Dermis microvascular lymphatic vessel endothelial cell (primary cell): ENCODE measurements around the gene SLX4IP. TPM values are rescaled to one million over a fixed set of nuclear protein-coding genes. Genes with fewer than 3 reads are reported as not detected.

Source experiments
- DNase-seq, 2 donors: peaks; one replicate each; pipeline versions ENCODE4 v3.0.0 to v3.0.0-alpha.2; 2010; ENCODE audit warnings: low read depth in 2 of 2
- total RNA-seq: library from RNA; depleted of rRNA; stranded (reverse); fragments of >200 nt; gene quantifications from 2 replicates; pipeline ENCODE4 v1.2.1, GENCODE V29; 2014

Gene SLX4IP
- total RNA-seq, 1 donor from 2014 or later, result 2.6 TPM

DNA sequence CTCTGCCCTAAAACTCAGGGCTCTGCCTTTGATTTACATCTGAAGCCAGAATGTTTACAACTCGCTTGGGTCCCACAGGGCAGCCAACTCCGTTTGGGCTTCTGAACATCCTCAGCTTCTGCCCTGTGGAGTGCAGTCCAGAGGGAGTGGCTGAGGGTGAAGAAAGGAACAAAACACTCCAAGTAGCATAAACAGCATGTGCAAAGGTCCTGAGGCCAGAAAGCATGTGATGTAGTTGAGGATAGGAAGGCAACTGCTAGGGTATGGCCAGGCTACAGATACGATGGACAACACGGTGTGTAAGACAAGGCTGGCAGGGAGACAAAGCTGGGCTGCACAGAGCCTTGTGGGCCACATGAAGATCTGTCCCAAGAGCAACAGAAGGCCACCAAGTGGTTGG is 226.2 kb downstream of the SLX4IP start:
- DNase-seq, result no peak

DNA sequence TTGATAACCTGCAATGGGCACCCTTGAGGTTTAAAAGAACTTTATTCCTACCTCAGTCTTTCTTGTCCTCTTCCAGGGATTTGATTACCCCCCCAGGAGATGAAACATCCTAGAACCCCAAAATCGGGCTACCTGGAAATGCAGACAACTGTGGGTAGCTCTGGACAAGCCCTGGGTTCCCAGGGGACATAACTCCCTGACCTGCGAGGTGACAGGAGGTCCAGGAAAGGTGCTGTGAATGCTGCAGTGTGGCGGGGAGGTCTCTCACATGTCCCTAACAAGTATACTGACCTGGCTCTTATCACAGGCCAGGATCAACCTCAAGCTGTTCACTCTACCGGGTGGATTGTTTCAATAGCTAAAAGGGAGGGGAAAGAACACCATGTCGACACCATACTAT is 227.0 kb downstream of the SLX4IP start:
- no peak for DNase-seq

DNA sequence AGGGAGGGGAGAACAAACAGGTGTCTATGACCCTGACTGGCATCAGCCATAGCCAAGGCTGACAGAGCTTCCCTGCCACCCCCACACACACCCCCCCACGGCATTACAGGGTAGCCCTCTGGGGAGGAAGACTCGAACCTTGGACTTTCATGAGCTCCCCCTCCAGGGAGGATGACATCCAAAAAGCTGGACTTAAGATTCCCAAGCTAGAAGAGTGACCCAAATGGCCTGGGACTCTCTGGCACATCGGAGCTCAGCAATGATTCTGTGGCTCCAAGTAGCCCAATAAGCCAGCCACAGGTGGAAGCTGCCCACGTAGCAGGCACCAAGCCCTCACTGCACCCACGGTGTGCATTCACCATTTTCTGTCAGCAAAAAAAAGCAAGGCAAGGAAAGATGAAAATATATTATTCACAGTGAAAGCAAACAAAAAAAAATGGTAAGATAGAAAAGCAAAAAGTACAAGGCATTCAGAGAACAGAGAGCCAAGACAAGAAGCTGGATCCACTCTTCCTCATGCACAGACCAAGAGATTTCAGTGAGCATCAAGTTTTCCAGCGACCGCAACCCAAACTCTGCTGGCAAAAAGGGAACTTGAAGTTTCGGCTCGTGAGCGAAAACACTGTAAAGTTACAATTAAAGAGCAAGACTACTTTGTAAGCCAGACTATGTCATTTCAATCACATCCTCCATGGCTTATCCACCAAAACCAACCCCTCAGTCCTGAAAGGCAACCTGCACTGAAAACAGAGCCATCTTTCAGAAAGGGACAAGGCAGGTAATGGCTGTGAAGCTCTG is 227.8 kb downstream of the SLX4IP start:
- no peak for DNase-seq

DNA sequence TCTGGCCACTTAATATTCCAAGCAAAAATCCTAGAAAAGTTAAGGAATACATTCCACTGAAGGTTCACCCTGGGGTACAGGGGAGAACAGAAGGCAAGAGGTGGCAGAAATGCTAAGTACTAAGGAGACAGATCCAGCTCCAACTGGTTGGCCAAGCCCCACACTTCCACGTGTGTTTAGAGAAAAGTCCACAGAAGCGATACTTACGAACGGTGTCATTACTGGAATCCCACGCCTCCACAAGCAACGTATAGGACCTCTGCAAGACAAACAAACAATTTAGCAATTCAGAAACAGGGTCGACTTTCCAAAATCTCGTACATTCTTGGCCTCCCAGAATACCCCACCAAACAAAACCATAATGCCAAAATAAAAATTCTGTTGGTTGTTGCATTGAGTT is 228.7 kb downstream of the SLX4IP start:
- no peak for DNase-seq

DNA sequence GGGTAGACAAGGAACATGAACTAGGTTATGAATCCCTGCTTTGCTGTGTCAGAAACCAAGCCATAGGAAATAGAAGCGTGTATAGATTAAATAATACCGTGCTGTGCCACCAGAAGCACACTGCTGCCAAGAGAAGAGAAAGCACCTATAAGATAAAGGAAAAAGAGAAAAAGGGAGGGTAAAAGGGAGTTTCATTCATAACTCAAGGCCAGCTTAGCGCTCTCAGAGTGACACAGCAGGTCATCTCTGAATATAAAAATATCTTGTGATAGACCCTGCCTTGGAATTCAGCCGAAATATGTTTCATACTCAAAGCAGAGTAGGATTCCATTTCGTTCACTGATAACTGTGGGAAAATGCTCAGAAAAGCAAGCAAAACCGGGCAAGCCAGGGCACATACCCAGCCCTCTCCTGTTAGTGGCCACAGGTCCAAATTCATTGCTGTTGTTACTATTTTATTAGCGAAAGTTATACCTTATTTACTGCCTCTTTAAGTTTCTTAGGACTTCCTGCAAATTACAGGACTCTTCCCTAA is 230.0 kb downstream of the SLX4IP start:
- peak in 1 of 2 donors; percentile 35 for DNase-seq

DNA sequence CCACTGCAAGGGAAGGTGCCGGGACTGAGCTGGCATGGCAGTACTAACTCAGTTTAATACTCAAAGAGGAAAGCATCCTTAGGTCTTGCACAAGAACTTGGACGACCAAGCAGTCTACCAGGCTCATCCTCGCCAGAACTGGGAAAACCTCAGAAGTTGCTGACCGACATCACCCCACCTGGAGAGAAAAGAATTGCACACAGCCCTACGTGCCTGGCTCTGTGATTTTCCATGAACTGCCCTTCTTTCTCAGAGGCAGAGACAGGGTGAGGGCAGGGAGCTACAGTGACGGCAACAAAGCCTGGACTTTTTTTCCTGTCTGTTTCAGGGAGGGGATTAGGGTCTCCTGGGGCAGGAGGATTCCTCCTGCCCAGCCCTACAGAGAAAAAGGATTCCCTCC is 230.7 kb downstream of the SLX4IP start:
- no peak for DNase-seq

DNA sequence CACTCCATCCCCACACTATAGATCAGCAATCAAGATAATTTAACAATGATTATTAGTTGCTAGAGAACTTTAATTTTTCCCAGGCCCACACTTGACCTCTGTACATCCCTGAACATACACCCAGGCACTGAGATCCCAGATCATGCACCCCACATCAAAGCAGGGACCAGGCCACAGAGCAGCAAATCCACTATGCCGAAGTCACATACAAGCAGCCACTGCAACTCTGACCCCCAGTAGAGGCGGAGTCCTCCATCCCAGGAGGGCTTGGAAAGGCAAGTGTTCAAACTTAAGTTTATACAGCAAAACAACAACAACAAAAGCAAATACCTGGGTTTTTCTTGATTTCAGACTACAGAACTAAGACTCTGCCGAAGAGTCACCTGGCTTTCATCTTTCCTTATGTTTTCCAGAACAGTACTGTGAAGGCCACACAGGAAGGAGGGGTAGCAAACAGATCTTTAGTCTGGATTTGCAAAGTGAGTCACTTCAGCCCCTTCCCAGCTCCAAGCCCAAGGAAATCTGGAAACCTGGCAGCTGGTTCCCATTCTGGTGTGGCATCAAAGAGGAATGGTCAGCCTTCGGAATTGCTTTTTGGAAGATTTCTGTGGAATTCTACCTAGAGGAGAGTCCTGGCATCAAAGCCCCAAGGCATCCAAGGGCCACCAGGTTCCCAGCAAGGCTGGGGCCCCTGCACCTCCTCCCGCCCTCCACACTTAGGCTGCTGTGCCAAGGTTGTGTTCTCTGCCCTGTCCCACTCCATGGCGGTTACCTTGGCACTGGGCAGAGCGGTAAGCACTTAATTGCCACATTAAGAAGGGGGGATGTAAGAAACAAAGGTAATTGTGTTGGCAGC is 231.3 kb downstream of the SLX4IP start:
- DNase-seq, result peak in 1 of 2 donors; percentile 50

DNA sequence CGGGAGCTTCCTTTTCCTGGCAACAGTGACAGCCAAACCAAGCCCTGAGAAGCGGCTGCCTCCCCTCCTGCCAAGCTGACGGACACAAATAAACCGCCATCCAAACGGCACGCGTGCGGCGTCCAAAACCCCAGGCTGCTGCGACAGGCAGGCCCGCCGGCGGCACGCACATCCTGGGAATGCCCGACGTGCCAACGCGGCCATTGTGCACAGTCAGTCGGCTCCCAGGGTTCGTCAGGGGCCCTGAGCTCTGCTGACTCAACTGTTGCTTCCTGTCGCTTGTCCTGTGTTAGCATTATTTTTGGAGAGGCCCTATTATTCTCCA is 231.9 kb downstream of the SLX4IP start:
- peak; percentile 81 to 96 for DNase-seq

DNA sequence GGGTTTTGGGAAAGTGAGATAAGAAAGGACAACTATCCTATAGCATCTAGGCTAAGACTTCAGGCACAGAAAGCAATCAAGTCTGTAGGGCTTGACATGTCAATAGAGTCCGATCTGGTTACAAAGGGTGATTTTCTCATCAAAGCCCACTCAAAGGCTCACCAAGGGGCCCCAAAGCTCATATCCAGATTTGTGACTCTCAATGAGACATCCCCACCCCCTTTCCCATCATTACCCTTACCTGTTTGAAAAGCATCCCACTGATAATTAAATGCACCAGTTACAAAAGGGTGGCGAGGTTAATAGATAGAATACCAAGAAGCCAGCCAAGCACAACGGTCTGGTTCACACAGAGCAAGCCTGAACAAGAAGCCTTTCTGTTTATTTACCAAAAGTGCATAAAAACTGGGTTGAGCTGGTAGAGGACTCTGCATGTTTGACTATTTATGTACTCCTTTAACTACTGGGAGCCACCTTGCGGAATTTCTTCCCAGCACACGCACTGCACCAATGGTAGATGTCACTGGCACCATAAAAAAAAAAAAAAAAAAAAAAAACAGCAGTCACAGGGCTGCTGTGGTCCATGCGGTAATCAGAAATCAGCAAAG is 232.6 kb downstream of the SLX4IP start:
- DNase-seq, result no peak

DNA sequence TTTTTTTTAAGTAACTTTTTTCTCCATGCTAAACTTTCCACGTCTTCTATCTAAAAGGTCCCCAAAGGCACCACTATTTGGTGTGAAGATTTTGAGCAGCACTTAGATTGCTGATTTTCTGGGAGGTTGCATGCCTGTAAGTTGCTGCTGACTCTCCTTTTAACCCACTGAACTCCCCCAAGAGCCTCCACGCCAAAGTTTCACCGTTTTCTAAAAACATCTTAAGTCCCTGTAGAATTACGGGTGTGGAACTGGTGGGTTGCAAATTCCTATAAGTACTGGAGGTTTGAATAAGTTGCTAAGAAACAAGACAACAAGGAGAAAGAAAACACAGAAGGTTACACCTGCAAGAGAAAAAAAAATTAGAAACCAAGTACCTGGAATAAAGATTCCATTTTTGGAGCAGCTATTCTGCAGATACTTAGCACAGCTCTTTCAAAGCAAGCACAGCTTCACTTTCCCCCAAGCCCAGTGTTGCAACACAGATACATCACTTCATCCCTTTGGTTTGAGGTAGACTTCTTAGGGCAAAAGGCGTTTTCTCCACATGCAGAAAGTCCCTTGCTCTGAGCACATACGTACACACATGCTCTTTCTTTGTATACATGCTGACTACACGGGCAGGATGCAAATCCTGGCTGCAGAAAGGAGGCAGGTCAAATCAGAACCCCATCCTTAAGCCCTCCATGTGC is 233.7 kb downstream of the SLX4IP start:
- DNase-seq, result no peak

DNA sequence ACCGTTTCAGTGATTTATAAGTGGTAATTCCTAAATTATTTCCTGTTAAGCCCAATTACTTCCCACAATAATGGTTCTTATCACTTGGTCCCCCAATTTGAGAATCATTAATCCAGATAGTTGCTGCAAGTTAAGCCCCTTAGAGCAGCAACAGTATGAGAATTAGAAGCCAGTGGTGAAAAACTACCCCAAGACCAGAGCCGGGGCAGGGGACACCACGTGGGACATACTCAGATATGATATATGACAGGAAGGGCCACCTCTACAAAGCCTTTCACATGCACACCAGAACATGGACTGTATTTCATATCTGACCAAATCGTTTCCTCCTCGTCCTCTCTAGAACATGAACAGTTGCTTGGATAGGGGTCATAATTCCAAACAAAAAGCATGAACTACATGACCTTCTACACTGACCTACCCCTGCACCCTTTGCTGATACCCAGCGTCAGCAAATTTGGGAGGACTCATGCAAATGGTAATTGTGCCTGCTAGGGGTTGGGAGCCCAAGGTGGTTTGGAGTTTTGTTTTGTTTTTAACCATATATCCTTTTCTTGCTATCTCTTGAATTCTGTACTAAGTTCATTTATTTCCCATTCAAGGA is 234.8 kb downstream of the SLX4IP start:
- DNase-seq, result peak in 1 of 2 donors; percentile 50

DNA sequence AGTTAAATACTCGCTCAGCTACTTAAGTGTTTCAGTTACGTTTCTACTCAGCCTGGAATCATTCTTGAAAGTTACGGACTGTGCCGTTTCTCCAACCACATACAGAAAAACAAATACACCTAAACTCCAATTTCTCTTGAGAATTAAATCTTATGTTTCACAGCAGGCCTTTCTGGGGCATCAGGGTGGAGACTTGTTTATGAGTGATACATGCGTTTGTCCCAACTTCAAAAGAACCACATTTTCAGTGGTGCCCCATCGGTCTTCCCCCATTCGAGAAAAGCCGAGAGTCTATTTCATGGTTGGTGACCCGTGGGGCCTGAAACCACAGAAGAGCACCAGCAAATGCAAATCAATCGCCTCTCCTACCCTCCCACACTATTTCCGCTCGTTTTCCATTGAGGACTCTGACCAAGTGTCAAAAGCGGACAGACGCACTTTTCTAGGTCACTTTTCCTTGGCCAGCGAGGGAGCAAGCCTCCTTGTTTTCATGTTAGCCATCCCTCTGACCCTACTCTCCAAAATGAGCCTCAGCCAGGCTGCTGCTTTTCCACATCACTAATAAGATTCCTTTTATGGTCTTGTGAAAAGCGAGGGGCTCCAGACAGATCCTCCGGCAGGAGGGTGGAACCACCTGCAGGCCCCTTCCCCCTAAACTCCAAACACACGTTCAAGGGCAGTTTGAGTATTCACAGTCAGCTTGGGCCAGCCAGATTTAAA is 235.6 kb downstream of the SLX4IP start:
- peak in 1 of 2 donors; percentile 51 for DNase-seq

DNA sequence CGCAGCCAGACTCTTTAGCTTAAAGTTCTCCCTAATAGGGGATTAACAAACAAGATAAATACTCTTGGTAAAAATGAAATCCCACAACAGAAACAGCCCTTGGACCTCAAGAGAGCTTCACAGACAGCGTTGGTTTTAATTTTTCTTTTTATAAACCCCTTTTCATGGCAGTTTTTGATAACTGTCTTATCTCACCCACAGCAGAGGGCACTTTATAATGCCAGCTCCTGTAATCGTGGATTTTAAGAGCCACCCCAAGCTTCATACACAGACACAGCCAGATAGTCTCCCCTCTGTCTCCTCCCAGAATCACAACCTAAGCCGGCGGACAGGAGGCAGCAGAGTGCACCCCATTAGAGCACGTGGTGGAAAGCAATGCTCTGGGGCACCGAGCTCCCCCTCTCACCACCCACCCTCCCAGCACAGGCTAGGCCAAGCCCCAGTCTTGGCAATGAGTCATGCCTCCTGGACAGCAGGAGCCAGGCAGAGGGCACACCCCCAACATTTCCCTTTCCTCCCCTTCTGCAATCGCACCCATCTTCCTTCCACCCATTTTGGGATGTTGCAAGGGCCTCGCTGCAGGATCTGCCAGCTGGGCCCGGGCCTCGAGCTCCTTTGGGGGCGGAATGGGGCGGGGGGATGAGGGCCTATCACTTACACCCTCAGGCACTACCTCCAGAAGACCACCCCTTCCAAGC is 236.3 kb downstream of the SLX4IP start:
- DNase-seq, result peak; percentile 54 to 92

DNA sequence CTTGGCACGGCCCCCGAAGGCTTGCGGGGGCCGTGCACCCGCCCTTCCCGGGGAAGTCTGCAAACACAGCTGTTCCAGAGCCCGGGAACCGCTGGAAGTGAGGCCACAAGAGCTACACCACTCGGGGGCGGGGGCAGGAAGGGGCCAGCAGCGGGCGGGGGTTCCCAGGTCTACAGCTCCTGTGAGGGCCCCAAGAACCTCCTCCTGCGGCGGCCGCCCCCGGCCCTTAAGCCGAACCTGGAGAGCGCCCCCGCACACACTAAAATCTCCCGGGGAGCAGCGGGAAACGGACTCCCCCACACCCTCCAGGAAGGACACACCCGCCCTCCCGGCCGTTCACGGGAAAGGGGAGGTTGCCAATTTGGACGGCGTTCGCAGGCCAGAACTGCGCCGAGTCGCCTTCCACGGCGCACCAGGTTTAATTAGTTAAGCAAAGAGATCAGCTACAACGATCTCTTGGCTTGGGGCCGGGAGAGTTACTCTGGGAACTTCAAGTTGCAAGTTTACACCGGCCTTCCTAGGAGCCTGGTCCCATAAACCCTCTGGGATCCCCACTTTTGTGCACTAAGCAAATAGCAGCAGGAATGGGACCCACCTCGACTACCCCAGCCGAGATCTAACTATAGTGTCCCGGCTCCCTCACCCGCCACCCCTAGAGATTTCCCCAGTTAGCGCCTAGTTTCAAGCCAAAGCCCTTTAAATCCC is 237.0 kb downstream of the SLX4IP start:
- peak in 1 of 2 donors; percentile 72 for DNase-seq

DNA sequence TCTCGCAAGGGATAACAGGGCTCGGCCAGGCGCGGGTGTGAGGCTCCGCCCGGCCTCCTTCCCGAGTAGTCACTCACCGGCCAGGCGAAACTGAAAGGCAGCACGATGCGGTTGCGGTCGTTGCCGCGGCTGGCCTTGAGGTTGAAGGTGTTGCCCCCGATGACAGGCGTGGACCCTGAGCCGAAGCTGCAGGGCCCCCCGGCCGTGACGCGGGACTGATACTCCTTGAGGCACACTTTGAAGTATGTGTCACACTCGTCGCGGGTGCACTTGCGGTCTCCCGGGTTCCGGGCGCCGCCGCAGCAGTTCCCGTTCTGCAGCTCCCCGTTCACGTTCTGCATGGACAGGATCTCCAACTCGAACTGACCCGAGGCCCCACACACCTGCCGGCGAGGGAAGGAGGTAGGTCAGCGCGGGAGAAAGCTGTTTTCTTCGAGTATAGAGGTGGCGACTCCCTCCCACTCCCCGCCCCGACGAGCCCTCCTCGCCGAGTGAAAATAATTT is 237.6 kb downstream of the SLX4IP start:
- DNase-seq, result peak in 1 of 2 donors; percentile 40

DNA sequence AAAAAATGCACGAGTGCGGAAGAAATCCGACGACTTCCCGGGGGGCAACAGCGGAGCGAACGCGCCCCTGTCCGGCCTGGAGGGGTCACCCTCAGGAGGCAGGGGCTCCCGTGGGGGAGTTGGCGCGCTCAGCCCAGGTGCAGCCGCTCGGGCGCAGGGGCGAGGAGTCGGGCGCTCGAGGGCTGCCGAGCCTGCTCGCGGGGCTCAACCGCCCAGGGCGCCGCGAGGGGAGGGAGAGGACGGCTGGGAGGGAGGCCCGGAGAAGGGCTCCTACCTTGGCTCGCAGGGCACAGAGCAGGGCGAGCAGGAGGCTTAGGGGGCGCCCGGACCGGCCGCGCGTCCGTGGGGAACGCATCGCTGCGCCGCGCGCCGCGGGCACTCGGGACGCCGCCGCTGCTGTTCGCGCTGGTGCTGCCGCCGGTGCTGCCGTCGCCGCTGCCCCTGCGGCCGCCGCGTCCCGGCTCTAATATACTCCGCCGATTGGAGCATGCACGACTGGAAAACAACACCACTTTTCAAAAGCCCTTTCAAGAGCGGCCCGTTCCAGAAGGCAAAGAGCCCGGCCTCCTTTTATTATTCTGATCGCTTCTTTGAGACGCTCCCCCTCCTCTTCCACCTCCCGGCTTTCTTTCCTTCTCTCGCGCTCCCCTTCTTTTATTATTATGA is 238.2 kb downstream of the SLX4IP start:
- no peak for DNase-seq

DNA sequence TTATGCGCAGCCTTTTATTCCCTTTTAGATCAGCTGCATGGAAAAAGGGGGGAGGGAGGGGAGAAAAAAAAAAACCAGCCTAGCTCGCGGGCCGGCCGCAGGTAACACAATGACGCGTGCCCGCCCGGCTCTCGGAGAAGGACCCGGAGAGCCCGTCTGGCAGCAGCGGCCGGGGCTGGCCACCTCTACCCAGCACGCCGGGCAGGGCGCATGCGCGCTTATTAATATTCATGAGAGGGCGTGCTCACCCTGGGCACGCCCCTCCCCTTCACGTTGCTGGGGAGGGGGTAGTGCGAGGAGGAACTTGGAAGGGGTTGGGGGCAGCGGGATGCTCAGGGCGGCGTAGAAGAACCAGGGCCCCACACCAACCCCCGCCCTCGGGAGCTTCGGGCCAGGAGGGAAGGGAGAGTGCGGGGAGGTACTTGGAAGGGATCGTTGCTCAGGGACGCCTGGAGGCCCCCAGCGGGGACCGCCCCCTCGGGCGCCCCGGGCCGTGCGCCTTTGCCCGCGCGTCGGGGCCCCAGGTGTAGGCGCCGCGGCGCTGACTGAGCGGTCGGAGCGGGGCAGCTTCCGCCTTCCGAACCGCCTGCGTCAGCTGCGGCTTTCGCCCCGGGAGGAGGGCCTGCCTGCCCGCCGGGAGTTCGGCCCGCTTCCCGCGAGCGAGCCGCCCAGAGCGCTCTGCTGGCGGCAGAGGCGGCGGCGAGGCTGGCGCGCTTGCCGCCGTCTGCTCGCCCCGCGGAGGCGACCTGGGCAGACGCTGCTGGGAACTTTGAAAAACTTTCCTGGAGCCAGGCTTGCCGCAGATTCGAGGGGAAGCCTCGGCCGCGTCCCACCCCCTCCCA is 239.0 kb downstream of the SLX4IP start, which contains the start of gene JAG1:
Gene JAG1 (minus strand): TSS at position 158 of the 842 bp plus-strand sequence. CDS start 469 bp downstream, outside the sequence.
- DNase-seq, result peak; percentile 90 to 97
